CD4-positive, alpha-beta T cell treated with Interleukin-17A for 1 hour (primary cell): ENCODE data around the gene PSMC4.
A peak's percentile ranks its signal among the peaks of the same experiment; 100 is the strongest.
"Not testable (repeated sequence)": the region's sequence is repeated elsewhere in the genome, so short reads cannot be mapped to it uniquely, and the experiment has no call there.

Experiments used
- DNase-seq: peaks from one replicate; pipeline ENCODE4 v3.0.0-alpha.2; 2020

Gene PSMC4

DNA sequence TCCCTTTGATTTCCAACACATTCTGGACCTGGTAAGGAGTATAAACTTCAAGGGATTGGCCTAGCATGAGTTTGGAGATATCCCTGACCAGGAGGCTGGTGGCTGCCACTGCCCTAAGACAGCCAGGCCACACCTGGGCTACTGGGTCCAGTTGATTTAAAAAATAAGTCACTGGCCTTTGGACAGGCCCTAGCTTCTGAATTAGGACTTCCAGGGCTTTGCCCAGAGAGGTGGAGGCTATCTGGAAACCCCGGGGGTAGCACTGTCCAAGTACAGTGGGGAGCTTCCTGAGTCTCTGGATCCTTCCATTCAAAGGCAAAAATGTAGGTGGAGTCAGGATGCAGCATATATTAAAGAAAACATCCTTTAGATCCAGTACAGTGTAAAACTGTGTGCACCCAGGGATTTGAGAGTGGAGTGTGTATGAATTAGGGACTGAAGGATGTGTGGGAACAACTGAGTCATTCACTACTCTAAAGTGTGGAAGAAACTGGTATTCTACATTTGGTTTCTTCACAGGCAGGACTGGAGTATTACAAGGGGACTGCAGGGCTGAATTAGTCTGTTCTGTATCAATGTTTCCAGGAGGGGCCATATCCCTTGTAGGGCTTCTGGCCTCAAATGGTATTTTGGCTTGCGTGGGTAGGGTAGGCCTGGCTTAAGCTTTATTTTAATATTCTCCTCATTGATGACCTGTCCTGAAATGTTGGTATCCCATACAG lies 21.8 kb upstream of the PSMC4 start:
- no peak for DNase-seq

DNA sequence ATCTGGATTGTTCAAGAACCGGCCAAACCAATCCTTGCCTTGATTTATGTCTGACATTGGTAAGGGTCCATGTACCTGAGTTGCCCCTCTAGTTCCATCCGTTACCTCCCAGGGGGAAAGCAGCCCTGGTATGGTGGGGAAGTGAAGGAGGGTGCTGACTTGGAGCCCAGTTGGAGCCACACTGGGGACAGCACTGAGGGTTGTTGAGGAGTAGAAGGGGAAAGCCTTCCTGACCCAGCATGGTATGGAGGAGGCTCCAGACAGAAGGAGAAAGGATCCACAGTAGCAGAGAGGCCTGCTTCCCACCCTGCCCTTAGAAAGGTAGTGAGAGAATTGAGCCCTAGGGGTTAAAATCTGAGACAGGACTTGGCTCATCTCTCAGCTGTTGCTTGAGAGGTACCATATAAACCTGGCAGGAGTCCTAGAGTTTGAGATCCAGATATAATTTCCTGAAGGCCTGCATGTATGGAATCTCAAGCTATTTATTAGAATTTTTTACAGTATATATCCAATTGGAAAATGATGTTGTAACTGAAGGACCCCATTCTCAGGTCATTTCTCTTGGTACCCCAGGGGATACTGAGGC lies 19.8 kb upstream of the PSMC4 start:
- no peak for DNase-seq

DNA sequence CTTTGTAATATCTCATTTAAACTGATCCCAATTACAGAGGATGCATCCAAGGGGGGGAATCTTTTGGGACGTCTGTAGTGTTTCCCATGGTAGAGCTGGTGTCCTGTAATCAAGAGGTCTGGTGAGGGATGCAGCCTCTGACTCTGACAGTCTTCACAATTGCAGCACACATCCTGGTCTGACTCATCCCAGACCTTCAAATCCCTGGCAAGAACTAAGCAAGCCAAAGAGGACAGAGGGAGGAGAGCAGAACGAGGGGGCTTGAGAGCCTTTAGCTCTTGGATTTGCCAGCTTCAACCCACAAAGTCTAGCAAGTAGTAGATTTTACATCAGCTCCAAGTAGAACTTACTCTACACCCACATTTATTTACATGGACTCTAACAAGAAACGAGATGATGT lies 19.3 kb upstream of the PSMC4 start:
- DNase-seq: no peak

DNA sequence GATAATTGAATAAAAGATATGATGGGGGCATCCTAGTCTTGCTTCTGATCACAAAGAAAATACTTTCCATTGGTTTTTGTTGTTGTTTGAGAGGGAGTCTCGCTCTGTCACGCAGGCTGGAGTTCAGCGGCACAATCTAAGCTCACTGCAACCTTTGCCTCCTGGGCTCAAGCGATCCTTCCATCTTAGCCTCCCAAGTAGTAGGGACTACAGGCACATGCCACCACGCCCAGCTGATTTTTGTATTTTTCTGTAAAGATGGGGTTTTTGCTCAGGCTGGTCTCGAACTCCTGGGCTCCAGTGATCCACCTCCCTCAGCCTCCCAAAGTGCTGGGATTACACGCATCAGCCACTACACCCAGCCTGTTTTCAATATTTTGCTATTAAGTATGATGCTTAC lies 17.1 kb upstream of the PSMC4 start:
- DNase-seq: peak; percentile 22

DNA sequence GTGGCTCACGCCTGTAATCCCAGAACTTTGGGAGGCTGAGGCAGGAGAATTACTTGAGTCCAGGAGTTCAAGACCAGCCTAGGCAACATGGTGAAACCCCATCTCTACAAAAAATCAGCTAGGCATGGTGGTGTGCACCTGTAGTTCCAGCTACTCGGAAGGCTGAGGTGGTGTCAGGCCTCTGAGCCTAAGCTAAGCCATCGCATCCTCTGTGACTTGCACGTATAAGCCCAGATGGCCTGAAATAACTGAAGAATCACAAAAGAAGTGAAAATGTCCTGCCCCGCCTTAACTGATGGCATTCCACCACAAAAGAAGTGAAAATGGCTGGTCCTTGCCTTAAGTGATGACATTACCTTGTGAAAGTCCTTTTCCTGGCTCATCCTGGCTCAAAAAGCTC lies 13.1 kb upstream of the PSMC4 start:
- not testable (repeated sequence) for DNase-seq

DNA sequence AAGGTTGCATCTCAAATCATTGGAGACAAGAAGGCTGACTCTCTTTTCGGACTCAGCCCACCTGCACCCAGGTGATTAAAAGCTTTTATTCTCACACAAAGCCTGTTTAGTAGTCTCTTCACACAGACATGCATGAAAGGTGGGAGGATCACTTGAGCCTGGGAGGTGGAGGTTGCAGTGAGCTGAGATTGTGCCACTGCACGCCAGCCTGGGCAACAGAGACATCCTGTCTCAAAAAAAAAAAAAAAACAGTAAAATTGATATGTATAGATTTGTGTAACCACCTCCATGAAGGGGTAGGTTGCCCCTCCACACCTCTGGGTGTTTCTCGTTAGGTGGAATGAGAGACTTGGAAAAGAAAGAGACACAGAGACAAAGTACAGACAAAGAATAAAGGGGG lies 12.0 kb upstream of the PSMC4 start:
- DNase-seq: peak; percentile 17

DNA sequence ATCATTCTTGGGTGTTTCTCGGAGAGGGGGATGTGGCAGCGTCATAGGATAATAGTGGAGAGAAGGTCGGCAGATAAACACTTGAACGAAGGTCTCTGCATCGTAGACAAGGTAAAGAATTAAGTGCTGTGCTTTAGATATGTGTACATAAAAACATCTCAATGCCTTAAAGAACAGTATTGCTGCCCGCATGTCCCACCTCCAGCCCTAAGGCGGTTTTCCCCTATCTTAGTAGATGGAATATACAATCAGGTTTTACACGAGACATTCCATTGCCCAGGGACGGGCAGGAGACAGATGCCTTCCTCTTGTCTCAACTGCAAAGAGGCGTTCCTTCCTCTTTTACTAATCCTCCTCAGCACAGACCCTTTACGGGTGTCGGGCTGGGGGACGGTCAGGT lies 11.6 kb upstream of the PSMC4 start:
- DNase-seq: not testable (repeated sequence)

DNA sequence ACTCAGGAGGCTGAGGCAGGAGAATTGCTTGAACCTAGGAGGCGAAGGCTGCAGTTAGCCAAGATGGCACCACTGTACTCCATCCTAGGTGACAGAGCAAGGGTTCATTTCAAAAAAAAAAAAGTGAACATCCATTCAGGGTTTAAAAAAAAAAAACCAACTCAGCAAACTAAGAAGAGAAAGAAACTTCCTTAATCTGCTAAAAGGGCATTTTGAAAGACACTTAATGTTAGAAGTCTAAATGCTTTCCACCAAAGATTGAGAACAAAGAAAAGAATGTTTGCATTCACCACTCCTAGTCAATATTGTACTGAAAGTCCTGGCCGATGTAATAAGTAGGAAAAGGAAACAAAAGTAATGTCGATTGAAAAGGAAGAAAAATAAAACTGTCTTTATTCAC lies 7.1 kb upstream of the PSMC4 start:
- no peak for DNase-seq

DNA sequence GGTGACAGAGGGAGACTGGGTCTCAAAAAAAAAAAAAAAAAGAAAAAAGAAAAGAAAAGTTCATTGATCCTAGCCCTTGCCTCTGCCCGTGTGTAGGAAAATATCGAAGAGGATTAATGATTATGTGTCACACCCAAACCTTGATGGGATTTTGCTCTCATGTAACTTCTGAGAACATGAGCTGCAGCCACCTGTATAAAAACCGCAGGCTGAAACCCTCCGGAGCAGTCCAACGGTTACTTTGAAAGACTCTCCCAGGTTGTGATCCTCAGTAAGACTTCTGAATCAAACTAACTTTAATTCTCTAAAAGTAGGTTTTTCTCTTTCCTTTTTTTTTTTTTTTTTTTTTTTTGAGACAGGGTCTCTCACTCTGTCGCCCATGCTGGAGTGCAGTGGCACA lies 4.3 kb upstream of the PSMC4 start:
- no peak for DNase-seq

DNA sequence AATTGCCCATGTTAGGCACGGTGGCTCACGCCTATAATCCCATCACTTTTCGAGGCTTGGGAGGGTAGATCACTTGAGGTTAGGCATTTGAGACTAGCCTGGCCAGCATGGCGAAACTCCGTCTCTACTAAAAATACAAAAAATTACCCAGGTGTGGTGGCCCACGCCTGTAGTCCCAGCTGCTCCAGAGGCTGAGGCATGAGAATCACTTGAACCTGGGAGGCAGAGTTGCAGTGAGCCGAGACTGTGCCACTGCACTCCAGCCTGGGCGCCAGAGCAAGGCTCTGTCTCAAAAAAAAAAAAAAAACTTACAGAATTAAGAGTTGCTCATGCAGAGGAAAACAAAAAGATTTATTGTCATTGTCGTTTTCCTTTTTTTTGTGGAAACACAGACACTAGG lies 3.4 kb upstream of the PSMC4 start:
- no peak for DNase-seq

DNA sequence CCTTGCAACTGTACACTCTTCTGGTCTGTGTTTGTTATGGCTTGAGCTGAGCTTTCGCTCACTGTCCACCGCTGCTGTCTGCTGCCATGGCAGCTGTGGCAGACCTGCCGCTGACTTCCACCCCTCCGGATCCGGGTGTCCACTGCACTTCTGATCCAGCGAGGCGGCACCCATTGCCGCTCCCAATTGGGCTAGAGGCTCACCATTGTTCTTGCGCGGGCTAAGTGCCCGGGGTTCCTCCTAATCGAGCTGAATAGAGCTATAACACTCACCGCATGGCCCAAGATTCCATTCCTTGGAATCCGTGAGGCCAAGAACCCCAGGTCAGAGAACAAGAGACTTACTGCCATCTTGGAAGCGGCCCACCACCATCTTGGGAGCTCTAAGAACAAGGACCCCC lies 2.2 kb upstream of the PSMC4 start:
- no peak for DNase-seq

DNA sequence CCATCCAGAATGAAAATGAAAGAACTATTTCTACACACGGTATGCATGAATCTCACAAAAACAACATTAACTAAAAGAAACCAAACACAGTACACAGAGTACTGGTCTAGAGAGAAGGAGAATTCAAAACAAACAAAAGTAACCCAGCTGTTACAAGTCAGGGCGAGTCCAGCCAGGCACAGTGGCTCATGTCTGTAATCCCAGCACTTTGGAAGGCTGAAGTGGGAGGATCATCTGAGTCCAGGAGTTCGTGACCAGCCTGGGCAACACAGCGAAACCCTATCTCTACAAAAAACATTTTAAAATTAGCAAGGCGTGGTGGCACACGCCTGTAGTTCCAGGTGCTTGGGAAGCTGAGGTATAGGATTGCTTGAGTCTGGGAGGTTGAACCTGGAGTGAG lies 1.7 kb upstream of the PSMC4 start:
- no peak for DNase-seq

DNA sequence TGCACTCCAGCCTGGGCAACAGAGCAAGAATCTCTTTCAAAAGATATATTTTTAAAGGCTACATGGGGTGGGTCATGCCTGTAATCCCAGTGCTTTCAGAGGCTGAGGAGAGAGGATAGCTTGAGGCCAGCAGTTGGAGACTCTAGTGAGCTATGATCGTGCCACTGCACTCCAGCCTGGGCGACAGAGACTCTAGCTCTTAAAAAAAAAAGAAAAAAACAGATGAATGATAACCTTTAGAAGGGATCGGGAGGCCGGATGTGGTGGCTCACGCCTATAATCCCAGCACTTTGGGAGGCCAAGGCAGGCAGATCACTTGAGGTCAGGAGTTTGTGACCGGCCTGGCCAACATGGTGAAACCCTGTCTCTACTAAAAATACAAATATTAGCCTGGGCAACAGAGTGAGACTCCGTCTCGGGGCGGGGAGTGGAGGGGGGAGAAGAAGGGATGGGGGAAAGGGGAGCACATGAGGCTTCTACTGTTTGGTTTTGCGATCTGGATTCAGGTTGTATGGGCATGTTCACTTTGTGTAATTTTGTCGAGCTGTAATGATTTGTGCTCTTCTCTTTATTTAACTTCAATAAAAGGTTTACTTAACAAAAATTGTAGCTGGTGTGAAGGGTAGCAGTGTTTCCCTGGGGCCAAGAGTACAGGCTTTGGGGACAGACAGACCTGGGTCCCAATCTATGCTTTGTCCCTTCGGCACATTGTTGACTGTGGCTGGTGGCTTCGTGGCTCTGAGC lies 1.1 kb upstream of the PSMC4 start:
- peak; percentile 44 for DNase-seq

DNA sequence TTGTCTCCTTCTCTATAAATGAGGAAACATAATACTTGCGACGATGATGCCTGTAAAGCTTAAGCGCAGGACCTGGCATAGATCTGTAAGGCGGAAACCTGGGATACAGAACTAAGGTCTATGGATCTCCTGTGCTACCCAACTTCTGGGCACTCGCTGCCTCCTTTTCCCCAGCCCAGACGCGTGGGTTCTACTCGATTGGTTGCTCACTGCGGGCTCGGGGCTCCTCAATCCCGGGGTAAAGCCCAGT lies 615 bp upstream of the PSMC4 start:
- no peak for DNase-seq

DNA sequence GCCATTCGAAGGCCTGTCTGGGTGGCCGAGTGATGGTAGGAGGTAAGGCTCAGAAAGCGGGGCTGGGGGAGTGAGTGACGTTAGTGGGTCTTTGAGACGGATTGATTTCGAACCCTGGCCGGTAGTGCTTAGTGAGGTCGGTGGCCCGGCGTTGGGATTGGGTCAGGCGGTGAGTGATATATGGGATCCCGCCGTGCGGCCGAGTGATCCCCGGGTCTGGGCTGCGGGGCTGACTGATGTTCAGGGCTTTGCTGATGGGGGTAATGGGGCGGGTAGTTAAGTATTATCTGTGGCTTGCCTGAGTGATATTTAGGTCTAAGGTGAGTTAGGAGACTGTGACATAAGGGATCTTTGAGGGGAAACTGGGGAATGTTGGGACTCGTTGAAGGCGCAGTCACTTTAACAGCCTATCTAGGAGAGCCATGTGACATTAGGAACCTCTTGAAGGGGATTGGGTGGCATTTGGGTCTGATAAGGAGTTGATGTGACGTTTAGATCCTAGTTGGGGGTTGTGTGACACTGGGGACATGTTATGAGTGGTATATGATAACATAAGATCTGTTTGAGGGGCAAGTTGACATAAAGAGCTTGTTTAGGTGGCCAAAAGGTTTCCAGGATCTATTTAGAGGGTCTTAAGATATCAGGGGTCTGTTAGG lies 543 bp downstream of the PSMC4 start:
- DNase-seq: peak; percentile 17

DNA sequence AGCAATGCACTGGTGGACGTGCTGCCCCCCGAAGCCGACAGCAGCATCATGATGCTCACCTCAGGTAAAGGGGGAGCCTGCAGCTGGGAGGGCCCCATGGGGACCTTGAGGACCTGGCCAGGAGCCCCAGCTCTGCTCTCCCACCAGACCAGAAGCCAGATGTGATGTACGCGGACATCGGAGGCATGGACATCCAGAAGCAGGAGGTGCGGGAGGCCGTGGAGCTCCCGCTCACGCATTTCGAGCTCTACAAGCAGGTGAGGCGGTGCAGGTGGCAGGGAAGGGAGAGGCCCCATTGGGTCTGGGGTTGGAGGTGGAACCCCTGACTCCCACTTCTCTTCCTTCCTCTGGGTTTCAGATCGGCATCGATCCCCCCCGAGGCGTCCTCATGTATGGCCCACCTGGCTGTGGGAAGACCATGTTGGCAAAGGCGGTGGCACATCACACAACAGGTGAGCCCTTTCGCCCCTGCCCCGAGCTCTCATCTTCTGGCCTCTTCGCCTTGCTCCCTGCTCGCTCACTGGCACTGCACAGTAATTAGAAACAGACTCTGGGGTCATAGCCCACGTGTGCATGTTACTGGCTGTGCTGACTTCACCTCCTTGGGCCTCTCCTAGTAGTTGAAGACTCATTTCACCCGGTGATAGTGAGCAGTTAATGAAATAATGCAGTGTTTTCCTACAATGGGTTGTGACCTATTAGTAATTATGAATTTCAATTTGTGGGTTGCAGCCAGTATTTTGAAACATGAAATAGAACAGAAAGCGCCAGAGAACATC lies 3.6 kb downstream of the PSMC4 start:
- DNase-seq: no peak

DNA sequence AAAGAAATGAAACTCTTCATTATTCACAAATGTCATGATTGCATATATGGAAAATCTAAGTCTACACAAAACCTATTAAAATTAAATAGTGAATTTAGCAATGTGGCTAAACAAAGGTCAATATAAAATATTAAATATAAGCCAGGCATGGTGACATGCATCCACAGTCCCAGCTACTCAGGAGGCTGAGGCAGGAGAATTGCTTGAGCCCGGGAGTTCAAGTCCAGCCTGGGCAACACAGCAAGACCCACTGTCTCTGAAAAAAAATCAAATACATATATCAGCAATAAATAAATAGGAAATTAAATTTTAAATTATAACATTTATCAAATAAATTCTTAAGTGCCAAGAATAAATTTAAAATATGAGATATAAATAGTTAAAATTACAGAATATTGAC lies 11.9 kb downstream of the PSMC4 start:
- no peak for DNase-seq

DNA sequence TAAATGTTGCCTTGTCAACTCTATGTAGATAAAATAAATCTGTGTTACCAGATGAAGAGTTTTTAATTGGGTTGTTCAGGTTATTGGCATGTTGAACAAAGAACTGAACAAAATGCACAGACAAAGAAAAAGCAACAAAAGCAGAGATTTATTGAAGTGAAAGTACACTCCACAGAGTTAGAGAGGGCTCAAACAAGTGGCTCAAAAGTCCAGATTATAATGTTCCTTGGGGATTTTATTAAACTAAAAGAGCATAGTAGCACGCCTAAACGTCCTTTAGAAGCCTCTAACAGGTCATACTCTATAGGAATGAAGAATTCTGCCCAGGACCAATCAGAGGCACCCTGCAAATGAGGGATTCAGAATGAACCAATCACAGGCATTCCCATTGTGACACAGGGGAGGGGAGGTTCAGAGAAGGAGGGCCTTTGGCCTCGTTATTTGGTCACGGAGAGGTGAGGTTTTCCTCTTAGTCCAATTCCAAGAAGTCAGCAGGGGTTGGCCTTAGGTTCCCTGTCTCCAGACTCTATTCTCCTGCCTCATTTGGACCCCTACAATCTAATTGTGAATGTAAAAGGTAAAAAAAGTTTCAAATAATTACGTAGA lies 12.8 kb downstream of the PSMC4 start:
- no peak for DNase-seq

DNA sequence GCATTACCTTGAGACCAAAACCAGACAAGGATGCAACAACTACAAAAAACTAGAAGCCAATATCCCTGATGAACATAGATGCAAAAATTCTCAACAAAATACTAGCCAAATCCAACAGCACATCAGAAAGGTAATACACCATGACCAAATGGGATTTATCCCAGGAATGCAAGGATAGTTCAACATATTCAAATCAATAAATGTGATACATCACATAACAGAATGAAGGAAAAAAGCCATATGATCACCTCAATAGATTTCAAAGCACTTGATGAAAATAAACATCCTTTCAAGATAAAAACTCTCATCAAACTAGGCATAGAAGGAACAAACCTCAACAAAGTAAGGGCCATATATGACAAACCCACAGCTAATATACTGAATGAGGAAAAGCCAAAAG lies 15.7 kb downstream of the PSMC4 start:
- DNase-seq: no peak

DNA sequence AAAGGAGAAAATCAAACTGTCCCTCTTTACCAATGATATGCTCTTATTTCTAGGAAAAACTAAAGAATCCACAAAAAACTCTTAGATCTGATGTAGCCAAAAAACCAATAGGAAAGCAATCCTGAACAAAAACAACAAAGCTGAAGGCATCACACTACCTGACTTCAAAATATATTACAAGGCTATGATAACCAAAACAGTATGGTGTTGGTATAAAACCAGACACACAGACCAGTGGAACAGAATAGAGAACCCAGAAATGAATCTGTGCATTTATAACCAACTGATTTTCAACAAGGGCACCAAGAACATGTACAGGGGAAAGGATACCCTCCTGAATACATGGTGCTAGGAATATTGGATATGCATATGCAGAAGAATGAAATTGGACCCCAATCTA lies 16.2 kb downstream of the PSMC4 start:
- no peak for DNase-seq

DNA sequence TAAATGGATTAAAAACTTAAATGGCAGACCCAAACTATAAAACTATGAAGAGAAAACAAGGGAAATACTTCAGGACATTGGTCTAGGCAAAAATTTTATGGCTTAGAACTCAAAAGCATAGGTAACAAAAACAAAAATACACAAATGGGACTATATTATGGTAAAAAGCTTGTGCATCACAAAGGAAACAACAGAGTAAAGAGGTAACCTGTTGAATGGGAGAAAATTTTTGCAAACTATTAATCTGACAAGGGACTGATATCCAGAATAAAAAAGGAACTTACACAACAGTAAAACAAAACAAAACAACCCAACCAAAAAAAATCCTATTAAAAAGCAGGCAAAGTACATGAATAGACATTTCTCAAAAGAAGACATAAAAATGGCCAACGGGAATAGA lies 16.6 kb downstream of the PSMC4 start:
- DNase-seq: no peak

DNA sequence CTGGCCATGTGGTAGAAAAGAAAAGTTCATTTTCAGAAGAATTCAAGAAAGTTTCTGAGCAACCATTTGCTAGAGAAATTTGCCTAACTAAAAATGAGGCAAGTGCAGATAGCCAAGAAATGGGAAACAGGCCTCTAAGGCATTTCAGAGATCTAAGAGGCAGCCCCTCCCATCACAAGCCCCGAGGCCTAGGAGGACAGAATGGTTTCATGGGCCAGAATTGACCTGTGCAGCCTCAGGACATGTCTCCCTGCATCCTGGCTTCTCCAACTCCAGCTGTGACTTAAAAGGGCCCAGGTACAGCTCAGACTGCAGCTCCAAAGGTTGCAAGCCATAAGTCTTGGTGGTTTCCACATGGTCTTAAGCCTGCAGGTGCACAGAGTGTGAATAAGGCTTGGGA lies 22.6 kb downstream of the PSMC4 start:
- DNase-seq: no peak

DNA sequence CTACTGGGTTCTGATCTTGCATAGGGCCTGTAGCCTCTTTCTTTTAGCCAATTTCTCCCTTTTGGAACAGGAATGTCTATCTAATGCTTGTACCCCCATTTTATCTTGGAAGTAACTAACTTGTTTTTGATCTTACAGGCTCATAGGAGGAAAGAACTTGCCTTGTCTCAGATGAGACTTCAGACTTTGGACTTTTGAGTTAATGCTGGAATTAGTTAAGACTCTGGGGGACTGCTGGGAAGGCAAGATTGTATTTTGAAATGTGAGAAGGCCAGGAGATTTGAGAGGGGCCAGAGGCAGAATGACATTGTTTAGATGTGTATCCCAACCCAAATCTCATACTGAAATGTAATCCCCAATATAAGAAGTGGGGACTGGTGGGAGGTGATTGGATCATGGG lies 23.4 kb downstream of the PSMC4 start:
- DNase-seq: no peak
